Globus pallidus (tissue), 1 donor: ENCODE measurements around the gene PRMT6.
"Not testable (repeated sequence)": the region's sequence is repeated elsewhere in the genome, so short reads cannot be mapped to it uniquely, and the experiment has no call there.

ENCODE experiments used
- DNase-seq: peaks from one replicate; pipeline ENCODE4 v3.0.0-alpha.2; 2015; ENCODE audit warnings: low spot score

The PRMT6 gene

GRCh38 chr1:107093395-107093794 lies 36.9 kb downstream of the PRMT6 start:
- not testable (repeated sequence) for DNase-seq

- DNase-seq: no peak
Measured at GRCh38 chr1:107095647-107096046, 39.2 kb downstream of the PRMT6 start.

- DNase-seq: no peak
Measured at GRCh38 chr1:107096690-107097089, 40.2 kb downstream of the PRMT6 start.

DNA sequence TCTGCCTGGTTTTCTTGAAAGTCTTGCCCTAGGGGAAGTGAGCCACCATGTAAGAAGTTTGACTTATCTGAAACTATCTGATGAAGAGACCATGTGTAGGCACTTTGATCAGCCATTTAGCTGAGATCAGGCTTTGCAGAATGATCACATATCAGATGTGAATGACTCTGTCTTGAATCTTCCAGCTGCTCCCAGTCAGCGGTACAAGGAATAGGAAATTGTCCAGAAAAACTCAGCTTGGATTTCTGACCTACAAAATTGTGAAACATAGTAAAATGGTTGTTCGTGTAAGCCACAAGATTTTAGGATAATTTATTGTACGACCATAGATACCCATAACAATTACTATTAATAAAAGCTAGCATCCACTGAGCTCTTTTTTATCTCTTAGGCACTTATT lies 42.5 kb downstream of the PRMT6 start:
- no peak for DNase-seq

- no peak for DNase-seq
Measured at GRCh38 chr1:107100331-107100984, 44.0 kb downstream of the PRMT6 start.

DNA sequence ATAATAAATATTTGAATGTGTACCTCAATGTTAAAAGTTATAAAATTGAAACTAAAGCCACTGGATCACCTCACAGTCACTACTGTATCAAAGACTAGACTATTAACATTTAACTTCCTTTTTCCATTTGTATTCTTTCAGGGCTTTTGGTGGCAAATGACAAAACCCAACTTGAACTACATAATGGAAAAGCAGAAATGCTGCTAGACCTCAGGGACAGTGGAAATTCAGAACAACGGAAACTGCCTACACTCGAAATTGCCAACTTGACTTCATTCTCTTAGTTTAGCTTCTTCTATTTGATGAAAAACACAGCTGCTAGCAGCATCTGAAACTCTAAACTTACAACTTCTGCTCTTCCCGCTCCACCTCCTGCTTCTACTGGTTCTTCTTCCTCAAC lies 49.4 kb downstream of the PRMT6 start:
- DNase-seq: peak; percentile 4
